PC-9 (cell line): ENCODE results near the gene TJP2.

Experiments
- CTCF ChIP-seq: fragments of 200-600 bp; sonication (generic); conservative IDR thresholded peaks from 2 replicates; pipeline ENCODE4 v1.6.1; 2017; ENCODE audit warnings: mixed run types, antibody characterized with exemption, mild to moderate bottlenecking, moderate library complexity
- EZH2 ChIP-seq: fragments of 200-600 bp; sonication (generic); IDR thresholded peaks from 2 replicates; pipeline ENCODE4 v1.8.0; 2017; ENCODE audit warnings: antibody characterized with exemption, low read depth

- TF ChIP-seq CTCF: no peak
- no peak for TF ChIP-seq EZH2
Observed at GRCh38 chr9:69165581-69165980, 8.5 kb upstream of the TJP2 start.
